Dedifferentiated amniotic fluid mesenchymal stem cell (primary cell): ENCODE measurements around the gene GFRA3.
"Not testable (repeated sequence)": the region's sequence is repeated elsewhere in the genome, so short reads cannot be mapped to it uniquely, and the experiment has no call there.

Source experiments
- DNase-seq: peaks from one replicate; pipeline ENCODE4 v3.0.0-alpha.2; 2016; ENCODE audit errors: extremely low spot score

Gene GFRA3

GRCh38 chr5:138274189-138274853 is at the start of gene GFRA3:
TSS of gene GFRA3 (minus strand) at chr5:138274621. CDS start at chr5:138274424, 197 bp downstream.
- DNase-seq, result no peak

- not testable (repeated sequence) for DNase-seq
These were observed 43.8 kb upstream of the GFRA3 start for GRCh38 chr5:138318211-138318610.

- DNase-seq, result no peak
These were observed 41.9 kb upstream of the GFRA3 start for GRCh38 chr5:138316355-138316754.

GRCh38 chr5:138315751-138316278 is 41.4 kb upstream of the GFRA3 start:
- no peak for DNase-seq

GRCh38 chr5:138305797-138306196 is 31.4 kb upstream of the GFRA3 start:
- no peak for DNase-seq

GRCh38 chr5:138303372-138303771 is 29.0 kb upstream of the GFRA3 start:
- no peak for DNase-seq

GRCh38 chr5:138289296-138289695 is 14.9 kb upstream of the GFRA3 start:
- no peak for DNase-seq

GRCh38 chr5:138287246-138287645 is 12.8 kb upstream of the GFRA3 start:
- no peak for DNase-seq

GRCh38 chr5:138282920-138283742 is 8.7 kb upstream of the GFRA3 start:
- DNase-seq, result peak; percentile 32

GRCh38 chr5:138280915-138281314 is 6.5 kb upstream of the GFRA3 start:
- DNase-seq, result no peak

GRCh38 chr5:138276402-138277054 is 2.1 kb upstream of the GFRA3 start:
- no peak for DNase-seq

GRCh38 chr5:138275895-138276294 is 1.5 kb upstream of the GFRA3 start:
- no peak for DNase-seq

GRCh38 chr5:138275379-138275782 is 960 bp upstream of the GFRA3 start:
- DNase-seq, result no peak

- no peak for DNase-seq
These were observed 610 bp downstream of the GFRA3 start for GRCh38 chr5:138273834-138274188.

GRCh38 chr5:138272681-138273080 is 1.7 kb downstream of the GFRA3 start:
- DNase-seq, result no peak

GRCh38 chr5:138271281-138271680 is 3.1 kb downstream of the GFRA3 start:
- no peak for DNase-seq

- DNase-seq, result no peak
These were observed 10.2 kb downstream of the GFRA3 start for GRCh38 chr5:138264183-138264582.

GRCh38 chr5:138263581-138263980 is 10.8 kb downstream of the GFRA3 start:
- DNase-seq, result no peak

GRCh38 chr5:138258704-138259292 is 15.6 kb downstream of the GFRA3 start:
- DNase-seq, result no peak

GRCh38 chr5:138257583-138257982 is 16.8 kb downstream of the GFRA3 start:
- no peak for DNase-seq

- no peak for DNase-seq
These were observed 21.5 kb downstream of the GFRA3 start for GRCh38 chr5:138252944-138253343.

GRCh38 chr5:138247800-138248199 is 26.6 kb downstream of the GFRA3 start:
- DNase-seq, result not testable (repeated sequence)
